Uterus (tissue), 2 donors: Measurements from ENCODE around the gene SPI1.

Experiments
- CTCF ChIP-seq, 4 experiments: fragments of 200-600 bp in 2 of 4; fragments of 450-650 bp in 2 of 4; sonication (generic) in 2 of 4; IDR thresholded peaks; one replicate each; pipeline ENCODE4 v1.5.1; 2016 to 2019; ENCODE audit warnings: antibody characterized with exemption in 4 of 4, mild to moderate bottlenecking in 2 of 4, moderate library complexity in 1 of 4
- POLR2A ChIP-seq, 2 donors: fragments of 450-650 bp; IDR thresholded peaks; one replicate each; pipeline ENCODE4 v1.6.1; 2016; ENCODE audit warnings: antibody characterized with exemption in 2 of 2, mild to moderate bottlenecking in 1 of 2, moderate library complexity in 1 of 2

GRCh38 chr11:47393163-47394049 is 15.1 kb upstream of the SPI1 start:
- TF ChIP-seq CTCF (IDR thresholded peaks at IDR 0.05) (no peak), POLR2A (IDR thresholded peaks at IDR 0.05) (no peak)
